CD4-positive, alpha-beta T cell treated with Interleukin-21 for 1 hour (primary cell): Measurements from ENCODE around the gene VEGFB.
A peak's percentile ranks its signal among the peaks of the same experiment; 100 is the strongest.

Source experiments
- DNase-seq: peaks from one replicate; pipeline ENCODE4 v3.0.0-alpha.2; 2020

Gene VEGFB

GRCh38 chr11:64233913-64234586, at the start of gene VEGFB:
VEGFB (plus strand) TSS chr11:64234584; CDS start chr11:64234834, 250 bp downstream.
- DNase-seq, result peak; percentile 82

- DNase-seq, result no peak
Observed at GRCh38 chr11:64185175-64185692, 49.1 kb upstream of the VEGFB start.

- DNase-seq, result peak; percentile 100
Observed at GRCh38 chr11:64185693-64186491, 48.5 kb upstream of the VEGFB start, which contains the start of gene STIP1. STIP1 (plus strand) TSS chr11:64186171; CDS start chr11:64186262, 91 bp downstream.

- peak; percentile 54 for DNase-seq
Observed at GRCh38 chr11:64186492-64187165, 47.8 kb upstream of the VEGFB start.

GRCh38 chr11:64192434-64192833, 42.0 kb upstream of the VEGFB start:
- no peak for DNase-seq

- DNase-seq, result no peak
Observed at GRCh38 chr11:64196626-64197025, 37.8 kb upstream of the VEGFB start.

- DNase-seq, result no peak
Observed at GRCh38 chr11:64198511-64198910, 35.9 kb upstream of the VEGFB start.

- no peak for DNase-seq
Observed at GRCh38 chr11:64201543-64201942, 32.8 kb upstream of the VEGFB start.

GRCh38 chr11:64202992-64203391, 31.4 kb upstream of the VEGFB start:
- no peak for DNase-seq

- no peak for DNase-seq
Observed at GRCh38 chr11:64203421-64204079, 30.8 kb upstream of the VEGFB start.

- no peak for DNase-seq
Observed at GRCh38 chr11:64204080-64204440, 30.3 kb upstream of the VEGFB start.

GRCh38 chr11:64204464-64204989, 29.9 kb upstream of the VEGFB start:
- DNase-seq, result peak; percentile 90

GRCh38 chr11:64206457-64207255, 27.7 kb upstream of the VEGFB start, which contains the start of gene FERMT3:
FERMT3 (plus strand) TSS chr11:64206721; CDS start chr11:64207365, 644 bp downstream.
- DNase-seq, result peak; percentile 76

GRCh38 chr11:64207256-64208085, 26.9 kb upstream of the VEGFB start:
- peak; percentile 81 for DNase-seq

- DNase-seq, result no peak
Observed at GRCh38 chr11:64208086-64208795, 26.1 kb upstream of the VEGFB start.

GRCh38 chr11:64208796-64209562, 25.4 kb upstream of the VEGFB start:
- no peak for DNase-seq

- DNase-seq, result no peak
Observed at GRCh38 chr11:64209563-64209843, 24.9 kb upstream of the VEGFB start.

GRCh38 chr11:64210301-64211020, 23.9 kb upstream of the VEGFB start:
- DNase-seq, result no peak
